Stimulated activated CD4-positive, alpha-beta T cell treated with anti-CD3 and anti-CD28 coated beads, Interleukin-2, amount 100 ng/mL, for 24 hours (primary cell): ENCODE results near the gene FARS2.

ENCODE experiments used
- DNase-seq, 2 donors: peaks; one replicate each; pipeline ENCODE4 v3.0.0-alpha.2; 2020

The FARS2 gene

DNA sequence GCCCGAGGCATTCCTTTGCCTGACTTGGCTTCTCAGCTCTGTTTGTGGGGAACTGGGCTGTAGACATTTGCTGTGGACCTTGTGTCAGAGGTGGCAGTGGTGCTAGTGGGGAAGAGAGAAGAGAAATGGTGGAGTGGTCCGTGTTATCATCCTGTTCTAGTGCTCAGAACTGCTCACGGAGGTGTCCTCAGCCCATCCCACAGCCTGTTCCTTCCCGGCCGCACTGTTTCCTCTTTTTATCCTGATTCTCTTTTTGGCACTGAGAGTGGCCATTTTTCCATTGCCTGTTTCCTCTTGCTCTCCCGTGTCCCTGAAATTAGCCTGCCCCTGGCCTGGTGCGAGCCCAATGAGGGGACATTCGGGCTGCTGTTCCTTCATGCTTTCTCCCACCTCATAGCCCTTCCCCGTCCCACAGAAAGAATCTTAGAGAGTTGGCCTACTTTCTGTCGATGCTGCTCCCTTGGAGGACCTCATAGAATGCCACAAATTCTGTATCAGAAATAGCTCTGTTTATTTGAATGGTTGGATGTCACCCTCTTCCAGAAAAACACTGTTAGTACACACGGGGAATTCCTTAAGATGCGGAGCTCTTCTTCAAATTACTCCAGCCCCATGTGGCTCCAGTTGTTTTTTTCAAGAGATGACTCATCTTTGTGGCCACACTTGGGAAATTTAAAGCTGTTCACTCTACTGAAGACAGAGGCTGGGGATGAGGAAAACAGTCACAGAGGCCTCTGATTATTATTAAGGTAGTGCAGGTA, 26.1 kb downstream of the FARS2 start:
- DNase-seq = no peak

DNA sequence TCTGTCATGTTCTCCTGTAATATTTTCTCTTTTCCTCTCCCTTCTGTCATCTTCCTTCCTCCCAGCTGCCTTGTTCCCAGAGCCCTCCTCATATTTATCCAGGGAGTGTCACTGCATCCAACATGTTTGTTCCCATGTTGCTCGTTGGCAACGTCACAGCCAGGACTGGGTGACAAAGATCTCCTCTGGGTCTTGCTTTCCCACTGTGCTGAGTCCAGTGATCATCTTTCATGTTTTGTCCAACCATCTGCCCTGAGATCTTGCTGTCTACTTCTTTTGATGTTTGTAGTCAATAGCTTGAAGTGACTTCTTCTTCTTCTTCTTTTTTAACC, 26.6 kb downstream of the FARS2 start:
- DNase-seq = no peak

DNA sequence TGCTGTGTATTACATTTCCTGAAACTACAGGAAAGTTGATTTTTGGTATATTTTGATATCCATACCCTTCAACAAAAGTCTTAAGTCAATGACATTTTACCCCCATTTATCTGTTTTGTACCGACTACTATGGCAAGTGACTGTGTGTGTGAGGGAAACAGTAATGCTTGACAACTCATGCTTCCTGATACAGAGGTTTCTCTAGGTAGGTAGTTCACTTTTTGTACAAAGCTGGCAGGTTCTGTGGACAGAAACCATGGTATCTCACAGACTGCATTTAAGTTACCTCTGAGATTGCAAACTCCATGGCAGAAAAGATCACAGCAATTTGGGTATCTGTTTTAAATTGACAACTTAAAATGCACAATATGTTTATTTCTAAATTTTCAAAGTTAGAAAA, 28.8 kb downstream of the FARS2 start:
- DNase-seq = no peak

DNA sequence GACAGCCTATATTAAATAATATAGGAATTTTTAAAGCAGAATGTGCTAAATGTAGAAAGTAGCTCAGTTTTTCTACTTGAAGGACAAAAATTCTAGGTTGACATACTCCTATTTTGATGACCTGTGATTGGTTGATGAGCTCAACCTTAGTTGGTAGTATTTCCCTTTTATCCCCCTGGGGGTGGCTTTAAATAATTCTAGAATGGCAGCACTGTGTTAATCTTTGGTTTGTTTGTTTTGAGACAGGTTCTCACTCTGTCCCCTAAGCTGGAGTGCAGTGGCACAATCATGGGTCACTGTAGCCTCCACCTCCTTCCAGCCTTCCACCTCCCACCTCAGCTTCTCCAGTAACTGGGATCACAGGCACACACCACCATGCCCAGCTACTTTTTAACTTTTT, 29.2 kb downstream of the FARS2 start:
- DNase-seq = no peak

DNA sequence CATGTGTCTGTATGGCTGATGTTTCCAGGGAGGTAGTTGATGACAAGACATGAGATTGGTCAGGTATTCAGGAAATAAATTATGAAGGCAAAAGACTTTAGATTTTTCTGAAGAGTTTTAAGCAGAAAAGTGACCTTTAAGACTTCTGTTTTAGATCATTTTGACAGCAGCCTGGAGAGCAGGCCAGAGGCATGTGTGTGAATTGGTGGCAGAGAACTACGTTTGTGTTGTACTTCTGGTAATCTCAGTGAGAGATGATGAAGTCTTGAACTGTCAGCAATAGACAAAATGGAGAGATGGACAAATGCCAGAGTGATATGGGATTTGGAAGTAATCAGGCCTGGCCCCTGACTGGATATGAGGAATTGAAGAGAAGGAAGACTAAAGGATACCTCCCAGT, 30.8 kb downstream of the FARS2 start:
- DNase-seq = no peak

DNA sequence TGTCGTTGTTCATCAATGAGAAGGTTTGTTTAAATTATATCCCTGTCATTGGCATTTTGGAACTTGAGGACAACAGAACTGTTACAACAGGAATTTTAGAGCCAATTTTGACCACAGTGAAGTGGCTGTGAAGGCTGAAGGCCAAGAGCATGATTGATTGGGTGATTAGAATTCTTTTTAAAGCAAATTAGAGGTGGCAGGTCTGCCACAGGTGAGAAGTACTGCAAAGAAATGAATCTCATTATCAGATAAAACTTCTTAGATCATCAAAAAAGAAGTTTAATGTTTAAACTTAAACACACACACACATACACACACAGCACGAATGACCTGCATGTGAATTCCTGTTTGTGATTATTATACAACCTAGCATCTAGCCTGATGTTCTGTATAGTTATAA, 32.4 kb downstream of the FARS2 start:
- no peak for DNase-seq

DNA sequence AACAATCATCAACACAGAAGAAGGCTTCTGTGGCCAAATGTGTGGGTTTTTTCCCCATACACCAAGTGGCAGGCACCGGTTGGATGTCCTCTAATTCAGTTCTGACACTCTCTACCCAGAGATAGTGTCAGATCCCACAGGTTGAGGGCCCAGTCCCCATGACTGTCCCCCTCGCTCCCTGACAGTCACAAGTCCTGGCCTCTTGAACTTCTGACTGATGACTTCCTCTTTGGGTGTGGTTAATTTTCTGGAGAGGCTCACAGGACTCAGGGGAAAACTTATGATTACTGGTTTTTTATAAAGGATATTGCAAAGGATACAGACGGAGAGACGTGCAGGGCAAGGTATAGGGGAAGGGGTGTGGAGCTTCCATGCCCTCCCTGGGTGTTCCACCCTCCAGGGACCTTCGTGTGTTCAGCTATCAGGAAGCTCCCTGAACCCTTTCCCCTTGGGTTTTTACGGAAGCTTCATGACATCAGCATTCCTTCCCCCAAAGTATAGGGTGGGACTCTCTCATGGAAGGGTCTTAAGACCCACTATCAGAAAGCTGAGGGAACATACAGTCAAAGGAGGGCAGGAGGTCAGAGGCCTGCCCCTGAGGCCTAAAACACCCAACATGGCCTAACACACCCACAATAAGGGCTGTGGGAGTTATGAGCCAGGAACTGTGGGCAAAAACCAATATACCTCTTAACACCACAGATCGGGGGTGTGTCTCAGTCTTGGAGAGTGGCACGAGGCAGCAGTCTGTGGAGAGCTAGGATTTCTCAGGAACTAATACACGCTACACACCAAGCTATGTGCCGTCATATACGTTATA, 33.3 kb downstream of the FARS2 start:
- no peak for DNase-seq

DNA sequence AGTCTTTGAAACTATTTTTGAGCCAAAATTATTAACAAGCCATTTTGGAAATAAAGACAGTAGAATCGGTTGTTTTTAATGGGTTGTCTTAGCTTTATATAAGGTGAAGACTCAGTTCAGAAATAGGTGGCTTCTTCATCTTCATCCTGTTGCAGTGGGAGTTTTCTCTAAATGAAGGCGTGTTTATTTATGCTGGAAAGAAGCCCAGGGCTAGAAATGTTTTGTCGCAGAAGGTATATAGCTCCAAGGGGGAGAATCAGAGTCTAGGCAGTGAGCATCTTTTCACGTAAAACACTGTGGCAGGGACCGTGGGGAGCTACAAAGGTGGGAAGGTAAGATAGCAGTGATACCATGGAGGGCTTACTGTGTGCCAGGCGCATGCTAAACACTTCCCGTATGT, 34.3 kb downstream of the FARS2 start:
- DNase-seq = no peak

DNA sequence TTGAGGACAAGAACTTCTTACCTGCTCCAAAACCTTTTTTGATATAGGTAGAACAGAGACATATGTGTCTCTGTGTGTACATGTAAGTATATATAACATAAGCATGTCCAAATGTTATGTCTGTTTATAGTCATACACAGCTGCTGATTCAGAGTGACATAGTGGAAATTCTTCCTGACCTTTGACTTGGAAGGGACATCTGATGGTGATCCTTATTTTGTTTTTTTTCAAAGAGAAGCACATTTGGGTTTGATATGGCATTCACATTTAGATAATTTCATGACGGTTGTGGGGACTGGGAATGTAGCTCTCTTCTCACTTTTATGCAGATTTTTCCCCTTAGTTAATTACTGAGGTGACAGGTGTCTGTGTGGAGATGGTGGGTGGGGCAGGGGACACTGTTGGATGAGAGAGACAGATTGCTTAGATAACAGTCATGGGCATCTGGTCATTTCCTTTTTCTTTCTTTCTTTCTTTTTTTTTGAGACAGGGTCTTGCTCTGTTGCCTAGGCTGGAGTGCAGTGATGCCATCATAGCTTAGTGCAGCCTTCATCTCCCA, 39.0 kb downstream of the FARS2 start:
- DNase-seq = no peak

DNA sequence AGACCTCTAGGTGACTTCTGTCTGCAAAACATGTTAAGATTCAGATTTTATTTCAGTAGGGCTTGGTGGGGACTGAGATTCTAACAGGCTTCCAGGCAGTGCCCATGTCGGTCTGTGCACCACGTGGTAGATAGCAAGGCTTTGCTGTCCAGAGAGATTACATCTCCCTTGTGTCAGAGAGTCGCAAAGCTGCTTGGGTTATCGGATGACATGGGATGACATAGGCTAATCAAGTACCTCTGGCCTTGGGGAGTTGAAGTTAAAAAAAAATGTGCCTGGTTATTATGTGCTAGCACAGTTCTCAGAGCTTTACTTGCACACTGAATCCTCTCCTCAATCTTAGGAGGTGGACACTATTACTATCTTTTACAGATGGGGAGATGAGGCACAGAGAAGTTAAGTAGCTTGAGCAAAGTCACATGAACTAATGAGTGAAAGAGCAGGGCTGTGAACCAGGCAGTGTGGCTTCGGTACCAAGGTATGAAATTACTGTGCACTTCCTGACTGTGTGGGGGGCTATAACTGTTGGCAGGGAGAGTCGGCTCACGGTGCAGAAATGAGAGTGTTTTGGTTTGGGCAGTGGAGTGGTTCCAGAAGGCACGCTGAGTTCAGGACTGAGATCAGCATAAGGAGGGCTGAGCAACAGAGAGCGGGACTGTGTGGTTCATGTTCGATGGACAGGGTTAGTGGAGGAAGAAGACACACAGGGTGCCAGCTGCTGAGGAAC, 41.1 kb downstream of the FARS2 start:
- peak; percentile 38 to 50 for DNase-seq

DNA sequence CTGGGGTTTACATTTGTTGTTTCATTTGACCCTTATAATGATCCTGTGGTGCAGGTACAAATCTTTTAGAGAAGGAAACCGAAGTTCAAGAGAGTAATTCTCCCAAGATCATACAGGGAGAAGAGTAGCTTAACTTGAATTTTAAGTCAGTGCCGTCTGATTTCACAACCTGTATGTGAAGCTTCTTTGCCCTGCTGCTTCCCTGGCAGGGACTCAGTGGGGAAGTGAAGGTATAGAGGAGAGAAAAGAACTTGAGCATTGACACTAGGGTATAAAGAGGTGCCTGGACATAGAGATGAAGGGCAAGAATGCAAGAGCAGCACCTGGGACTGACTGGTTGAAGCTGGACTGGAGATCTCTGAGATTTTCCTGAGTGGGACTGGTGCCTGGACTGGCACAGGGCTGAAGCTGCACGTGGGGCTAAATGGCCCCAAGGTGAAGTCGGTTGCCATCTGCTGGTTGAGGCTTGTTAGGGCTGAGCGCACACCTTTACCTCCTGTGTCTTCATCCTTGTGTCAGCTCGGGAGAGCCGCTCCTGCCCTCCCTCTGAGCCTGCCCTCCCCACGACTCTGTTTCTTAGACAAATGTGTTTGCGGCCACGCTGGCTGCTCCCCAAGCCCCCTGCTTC, 41.8 kb downstream of the FARS2 start:
- DNase-seq = peak; percentile 56 to 59

DNA sequence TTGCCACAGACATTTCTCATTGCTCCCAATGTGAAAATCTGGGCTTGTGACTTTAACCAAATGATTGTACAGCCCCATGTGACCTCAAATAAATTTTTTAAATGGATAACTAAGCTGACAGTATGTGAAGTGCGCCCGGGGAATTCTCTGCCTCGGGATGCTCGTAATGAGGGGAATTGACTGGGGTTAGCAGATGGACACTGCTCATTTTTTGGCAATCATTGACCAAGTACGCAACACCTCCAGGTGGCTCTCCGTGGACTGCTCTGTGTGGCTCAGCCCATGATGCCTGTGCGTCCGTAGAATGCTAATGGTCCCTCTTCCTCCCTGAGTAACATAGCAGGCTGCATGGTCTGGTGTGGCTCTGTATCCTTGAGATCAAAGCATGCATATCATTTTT, 42.4 kb downstream of the FARS2 start:
- no peak for DNase-seq

DNA sequence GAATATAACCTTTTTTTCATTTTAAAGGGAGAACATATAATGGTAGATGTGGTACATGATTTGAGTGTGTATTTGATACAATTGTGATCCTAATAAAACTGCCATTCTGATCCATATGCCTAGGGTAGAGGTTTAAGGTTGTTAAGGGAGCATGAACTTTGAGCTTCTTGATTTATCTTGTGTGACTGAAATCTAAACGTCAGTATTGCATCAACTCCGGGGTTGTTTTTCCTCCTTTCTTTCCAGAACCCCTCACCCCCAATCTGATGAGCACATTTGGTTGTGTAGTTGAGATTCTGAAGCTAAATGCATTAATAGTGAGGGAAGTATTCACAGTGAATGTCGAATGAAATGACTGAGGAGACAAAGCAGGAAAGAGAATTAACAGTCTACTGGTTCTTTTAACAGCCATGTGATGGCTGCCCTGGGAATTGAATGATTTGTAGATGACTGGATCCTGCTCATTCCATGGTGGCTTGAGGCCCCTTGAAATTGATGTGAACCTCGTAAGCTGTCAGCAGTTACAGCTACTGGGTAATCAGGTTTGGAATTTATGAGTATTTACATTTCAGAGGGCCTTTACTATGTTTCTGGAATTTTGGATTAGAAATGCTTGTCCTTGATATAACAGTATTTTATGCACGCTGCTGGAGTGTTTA, 44.8 kb downstream of the FARS2 start:
- no peak for DNase-seq

DNA sequence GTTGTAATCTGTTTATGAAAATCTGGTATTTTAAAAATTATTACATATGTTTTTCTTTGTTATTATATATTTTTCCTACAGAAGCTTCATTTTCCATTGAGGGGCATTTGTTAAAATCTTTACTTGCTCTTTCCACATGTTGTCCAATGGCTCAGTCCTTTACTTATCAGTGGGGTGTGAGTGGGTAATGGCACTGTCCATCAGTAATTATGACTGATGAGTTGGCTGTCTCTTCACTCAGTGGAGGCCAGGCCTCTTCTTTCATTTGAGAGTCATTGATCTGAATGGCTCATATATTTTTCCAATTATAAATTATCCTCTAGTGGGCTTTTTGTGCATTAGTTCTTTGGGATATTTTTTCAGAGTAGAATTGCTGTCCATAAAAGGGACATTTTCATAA, 45.7 kb downstream of the FARS2 start:
- DNase-seq = no peak

DNA sequence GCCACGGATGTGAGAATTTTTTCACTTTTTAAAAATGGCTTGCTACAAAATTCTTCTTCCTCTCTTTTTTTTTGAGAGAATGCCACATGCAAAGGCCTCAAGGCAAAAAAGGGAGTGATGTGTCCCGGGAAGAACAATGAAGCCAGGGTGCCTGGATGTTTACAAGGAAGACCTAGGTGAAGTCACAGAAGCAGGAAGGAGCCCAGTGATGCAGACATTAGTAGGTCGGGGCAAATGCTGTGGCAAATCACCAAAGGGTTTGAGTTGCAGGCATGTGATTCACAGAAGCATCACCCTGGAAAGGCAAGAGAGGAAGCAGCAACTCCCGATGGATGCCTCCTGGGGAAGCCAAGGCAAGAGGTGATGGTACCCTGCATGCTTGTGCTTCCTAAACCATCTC, 46.8 kb downstream of the FARS2 start:
- DNase-seq = no peak

DNA sequence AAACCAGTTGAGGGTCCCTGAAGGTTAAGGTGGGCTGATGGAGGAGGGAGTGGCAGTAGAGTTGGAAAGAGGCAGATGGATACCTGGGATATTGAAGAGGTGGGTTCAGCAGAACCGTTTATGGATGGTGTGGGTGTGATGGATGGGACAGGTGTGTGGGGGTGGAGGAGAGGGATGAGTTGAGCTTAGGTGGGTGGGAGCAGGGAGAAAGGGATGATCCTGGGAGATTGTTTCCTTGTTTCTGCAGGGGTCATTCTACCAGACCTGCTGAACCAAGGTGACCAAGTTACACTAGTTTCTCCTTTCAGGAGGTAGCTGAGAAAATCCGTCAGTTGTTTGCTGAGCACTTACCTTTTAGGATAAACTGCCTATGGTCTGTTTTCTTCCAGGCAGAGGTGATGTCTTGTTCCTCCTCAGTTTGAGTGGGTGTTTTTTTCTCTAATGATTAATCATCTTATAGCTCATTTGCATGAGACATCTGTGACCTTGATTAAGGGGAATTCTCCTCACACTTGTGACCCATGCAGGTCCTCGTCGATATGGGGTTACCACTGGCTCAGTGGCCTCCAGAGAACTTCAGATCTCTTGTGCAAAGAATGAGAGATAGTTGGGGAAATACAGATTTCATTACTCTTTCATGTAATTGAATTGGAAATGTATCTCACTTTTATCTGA, 53.0 kb downstream of the FARS2 start:
- DNase-seq = no peak

DNA sequence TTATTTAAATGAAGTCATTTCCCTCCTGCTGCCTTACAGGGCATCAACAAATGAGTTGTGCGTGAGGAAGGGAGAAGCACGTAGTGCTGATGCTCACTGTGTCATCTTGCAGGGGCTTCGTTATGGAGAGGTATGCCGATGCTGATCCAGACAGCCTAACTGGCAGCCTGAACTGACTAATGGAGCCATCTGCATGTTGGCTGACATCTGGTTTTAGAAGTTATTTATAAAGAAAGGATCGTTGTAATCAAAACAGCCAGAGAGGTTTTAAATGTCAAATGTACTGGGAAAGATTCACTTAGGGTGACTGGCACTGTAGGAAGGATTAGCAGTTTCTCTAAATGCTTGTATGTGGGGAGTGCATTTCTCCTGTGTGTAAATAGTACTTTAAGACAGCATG, 54.6 kb downstream of the FARS2 start:
- DNase-seq = no peak

DNA sequence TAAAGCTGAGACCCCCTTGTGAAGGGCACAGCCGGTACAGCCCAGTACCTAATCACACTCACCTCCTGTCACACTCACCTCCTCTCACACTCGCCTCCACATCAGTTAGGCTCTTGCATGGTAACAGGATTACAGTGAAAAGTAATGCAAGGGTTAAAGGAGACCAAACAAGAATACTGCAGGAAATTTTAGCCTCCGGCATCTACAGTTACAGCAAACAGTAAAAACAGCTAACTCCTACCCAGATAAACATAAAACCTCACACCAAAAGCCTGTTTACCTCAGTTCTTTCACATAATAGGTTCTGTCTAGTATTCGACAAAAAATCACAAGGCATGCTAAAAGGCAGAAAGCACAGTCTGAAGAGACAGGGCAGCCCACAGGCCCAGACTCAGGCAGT, 55.6 kb downstream of the FARS2 start:
- DNase-seq = no peak

DNA sequence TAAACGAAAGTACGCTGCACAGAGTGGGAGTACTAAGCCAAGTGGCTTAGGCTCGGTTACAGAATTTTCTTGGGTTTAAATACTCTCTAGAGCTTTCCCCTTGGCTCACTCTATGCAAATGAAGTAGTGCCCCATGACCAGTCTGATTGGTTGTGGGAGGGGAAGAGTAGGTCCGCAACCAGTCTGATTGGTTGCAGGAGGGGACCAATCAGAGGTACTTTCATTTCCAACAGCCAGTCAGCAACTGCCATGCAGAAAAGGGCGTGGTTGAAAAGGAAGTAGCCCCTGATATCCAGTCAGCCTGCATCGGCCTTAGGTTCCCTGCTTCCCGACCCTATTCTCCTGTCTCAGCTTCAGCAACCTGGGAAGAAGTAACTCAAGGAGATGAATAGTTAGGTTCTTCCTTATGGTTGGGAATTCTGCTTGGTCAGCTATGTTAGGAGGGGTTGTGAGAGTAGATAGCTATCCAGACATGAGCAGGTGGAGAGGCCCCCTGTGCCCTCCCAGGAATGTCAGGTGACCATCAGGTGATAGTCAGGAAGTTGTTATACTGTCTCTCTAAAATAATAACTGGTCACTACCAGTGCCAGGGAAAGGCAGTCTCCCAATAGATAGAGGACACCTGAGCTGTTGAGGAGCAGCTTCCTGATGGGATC, 57.4 kb downstream of the FARS2 start:
- DNase-seq = no peak

DNA sequence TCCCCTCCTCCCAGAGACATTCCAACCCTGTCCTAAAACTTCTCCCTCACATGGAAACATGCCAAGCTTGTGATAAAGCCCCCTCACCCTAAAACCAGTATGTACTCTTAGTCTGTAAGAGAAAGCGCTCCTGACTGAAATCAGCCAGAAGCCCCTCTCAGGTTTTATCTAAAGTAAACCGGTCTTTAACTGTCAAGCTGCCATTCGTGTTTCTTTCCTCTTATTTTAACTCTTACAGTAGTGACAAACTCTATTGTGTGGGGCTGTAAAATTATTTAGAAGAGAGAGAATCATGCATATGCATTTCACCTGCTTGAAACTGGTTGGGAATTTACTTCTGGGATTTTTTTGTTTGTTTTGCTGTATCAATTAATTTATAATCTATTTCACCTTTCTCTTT, 62.7 kb downstream of the FARS2 start:
- no peak for DNase-seq

DNA sequence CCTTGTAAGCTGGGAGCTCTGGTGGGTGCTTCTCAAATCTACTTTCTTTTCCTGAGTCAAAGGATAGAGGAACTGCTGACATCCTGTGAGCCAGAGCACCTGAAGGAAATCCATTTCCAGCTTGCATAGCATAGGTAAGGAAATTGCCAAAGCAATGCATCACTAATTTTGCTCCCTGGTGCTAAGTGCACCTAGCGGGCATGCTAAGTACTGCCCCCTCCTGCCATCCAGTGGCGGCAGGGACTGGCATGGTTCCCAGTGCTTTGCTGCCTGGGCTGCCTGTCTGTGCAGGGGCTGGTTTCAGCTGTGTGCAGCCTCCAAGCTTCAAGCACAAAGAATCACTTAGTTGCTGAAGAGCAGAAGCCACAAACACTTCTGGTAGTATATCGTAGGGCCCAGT, 63.9 kb downstream of the FARS2 start:
- no peak for DNase-seq
